HG03457 (cell line): ENCODE results near the gene FHIP1A.

ENCODE experiments used
- ATAC-seq: cut with Tn5 transposase; IDR thresholded peaks from one replicate; pipeline ENCODE4 v1.9.1; 2021; ENCODE audit warnings: moderate number of reproducible peaks; ENCODE audit not compliant: unreplicated experiment

FHIP1A gene

GRCh38 chr4:151417766-151418376 lies 8.9 kb downstream of the FHIP1A start:
- ATAC-seq, result no peak

GRCh38 chr4:151418385-151418784 lies 9.4 kb downstream of the FHIP1A start:
- no peak for ATAC-seq

- ATAC-seq, result no peak
Observed at GRCh38 chr4:151418856-151419255, 9.9 kb downstream of the FHIP1A start.

- no peak for ATAC-seq
Observed at GRCh38 chr4:151420250-151420807, 11.4 kb downstream of the FHIP1A start.

GRCh38 chr4:151422854-151423253 lies 13.9 kb downstream of the FHIP1A start:
- no peak for ATAC-seq

- ATAC-seq, result no peak
Observed at GRCh38 chr4:151426513-151426912, 17.5 kb downstream of the FHIP1A start.

GRCh38 chr4:151427266-151427665 lies 18.3 kb downstream of the FHIP1A start:
- ATAC-seq, result no peak

- no peak for ATAC-seq
Observed at GRCh38 chr4:151428346-151428745, 19.4 kb downstream of the FHIP1A start.

GRCh38 chr4:151429957-151430570 lies 21.1 kb downstream of the FHIP1A start:
- ATAC-seq, result no peak

- no peak for ATAC-seq
Observed at GRCh38 chr4:151430740-151431457, 21.9 kb downstream of the FHIP1A start.

- no peak for ATAC-seq
Observed at GRCh38 chr4:151431728-151432127, 22.8 kb downstream of the FHIP1A start.

- no peak for ATAC-seq
Observed at GRCh38 chr4:151432654-151433053, 23.7 kb downstream of the FHIP1A start.

GRCh38 chr4:151434183-151434860 lies 25.3 kb downstream of the FHIP1A start:
- no peak for ATAC-seq

- ATAC-seq, result no peak
Observed at GRCh38 chr4:151436093-151436518, 27.1 kb downstream of the FHIP1A start.

GRCh38 chr4:151437505-151437904 lies 28.5 kb downstream of the FHIP1A start:
- no peak for ATAC-seq

GRCh38 chr4:151438154-151438553 lies 29.2 kb downstream of the FHIP1A start:
- ATAC-seq, result no peak

- no peak for ATAC-seq
Observed at GRCh38 chr4:151439320-151439719, 30.3 kb downstream of the FHIP1A start.

- no peak for ATAC-seq
Observed at GRCh38 chr4:151442002-151442401, 33.0 kb downstream of the FHIP1A start.

- no peak for ATAC-seq
Observed at GRCh38 chr4:151443247-151443646, 34.3 kb downstream of the FHIP1A start.

- no peak for ATAC-seq
Observed at GRCh38 chr4:151443752-151444151, 34.8 kb downstream of the FHIP1A start.

GRCh38 chr4:151446208-151446607 lies 37.2 kb downstream of the FHIP1A start:
- ATAC-seq, result no peak
